DND-41 (cell line): ENCODE results near the gene GPC5.

Experiments
- EZH2 ChIP-seq: IDR thresholded peaks from 3 replicates; pipeline ENCODE4 v1.6.1; 2012; ENCODE audit warnings: borderline replicate concordance, low read depth, mild to moderate bottlenecking, moderate library complexity, low read length, inconsistent platforms; ENCODE audit not compliant: severe bottlenecking
- TF ChIP-seq, protein P1 (sequence below): IDR thresholded peaks from 2 replicates; pipeline ENCODE4 v1.5.1; 2012; ENCODE audit warnings: borderline replicate concordance, low read length, moderate library complexity, mild to moderate bottlenecking; ENCODE audit not compliant: poor library complexity, severe bottlenecking; ENCODE audit errors: extremely low read depth

DNA sequence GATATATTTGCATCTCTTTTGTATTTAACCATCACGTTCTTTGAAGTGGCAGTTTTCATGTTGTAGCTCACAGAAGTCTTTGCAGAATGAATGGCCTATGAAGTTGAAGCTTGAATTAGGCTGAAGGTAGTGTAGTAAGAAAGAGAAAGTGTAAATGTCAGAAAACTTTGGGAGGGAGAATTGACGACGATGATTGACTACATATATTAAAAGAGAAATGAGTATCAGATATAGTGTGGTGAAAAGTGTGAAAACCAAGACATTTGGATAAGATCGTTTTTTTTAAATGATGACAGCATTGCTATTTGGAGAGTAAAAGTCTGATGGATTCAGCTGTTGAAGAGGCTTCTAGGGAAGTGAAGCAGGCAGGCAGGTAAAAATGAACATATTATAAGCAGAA is 14.6 kb upstream of the GPC5 start:
- TF ChIP-seq, protein P1, sequence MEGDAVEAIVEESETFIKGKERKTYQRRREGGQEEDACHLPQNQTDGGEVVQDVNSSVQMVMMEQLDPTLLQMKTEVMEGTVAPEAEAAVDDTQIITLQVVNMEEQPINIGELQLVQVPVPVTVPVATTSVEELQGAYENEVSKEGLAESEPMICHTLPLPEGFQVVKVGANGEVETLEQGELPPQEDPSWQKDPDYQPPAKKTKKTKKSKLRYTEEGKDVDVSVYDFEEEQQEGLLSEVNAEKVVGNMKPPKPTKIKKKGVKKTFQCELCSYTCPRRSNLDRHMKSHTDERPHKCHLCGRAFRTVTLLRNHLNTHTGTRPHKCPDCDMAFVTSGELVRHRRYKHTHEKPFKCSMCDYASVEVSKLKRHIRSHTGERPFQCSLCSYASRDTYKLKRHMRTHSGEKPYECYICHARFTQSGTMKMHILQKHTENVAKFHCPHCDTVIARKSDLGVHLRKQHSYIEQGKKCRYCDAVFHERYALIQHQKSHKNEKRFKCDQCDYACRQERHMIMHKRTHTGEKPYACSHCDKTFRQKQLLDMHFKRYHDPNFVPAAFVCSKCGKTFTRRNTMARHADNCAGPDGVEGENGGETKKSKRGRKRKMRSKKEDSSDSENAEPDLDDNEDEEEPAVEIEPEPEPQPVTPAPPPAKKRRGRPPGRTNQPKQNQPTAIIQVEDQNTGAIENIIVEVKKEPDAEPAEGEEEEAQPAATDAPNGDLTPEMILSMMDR = no peak
- no peak for TF ChIP-seq EZH2
